H1 (cell line): ENCODE measurements around the gene SMG9. TPM values are rescaled to one million over a fixed set of nuclear protein-coding genes. Genes with fewer than 3 reads are reported as not detected.

Experiments used
- CTCF ChIA-PET: fragments of 300-600 bp; sonication (Branson Sonifier 250); formaldehyde crosslinking; loops from one replicate; lab custom pipeline; 2021; ENCODE audit not compliant: partially characterized antibody; lab: Charles Lee
- POLR2A ChIA-PET: fragments of 300-600 bp; sonication (Branson Sonifier 250); formaldehyde crosslinking; loops from one replicate; lab custom pipeline; 2021; ENCODE audit warnings: inconsistent platforms; ENCODE audit not compliant: partially characterized antibody; lab: Charles Lee
- DNase-seq, 2 experiments: peaks; one replicate each; pipeline versions ENCODE4 v3.0.0 to v3.0.0-alpha.2; 2010 to 2022; ENCODE audit warnings: low spot score in 2 of 2, low read depth in 1 of 2, mixed read lengths in 1 of 2
- FAIRE-seq: peaks from 2 replicates; lab custom pipeline; 2011; peaks lifted over from hg19 to GRCh38; lab: Jason Lieb, UNC
- H2AFZ ChIP-seq: 2 replicates; pipeline ENCODE4 v1.8.1; 2012; ENCODE audit warnings: low read length, inconsistent platforms
- H2AK5ac ChIP-seq: 2 replicates; pipeline ENCODE4 v1.6.1; 2013; ENCODE audit warnings: low read depth, low read length
- H2BK120ac ChIP-seq: replicated peaks from 2 replicates; pipeline ENCODE3; 2013; ENCODE audit warnings: low read depth, low read length, inconsistent platforms
- H2BK12ac ChIP-seq: 2 replicates; pipeline ENCODE4 v1.6.1; 2013; ENCODE audit warnings: low read depth, low read length
- H2BK15ac ChIP-seq: 2 replicates; pipeline ENCODE4 v1.6.1; 2013; ENCODE audit warnings: low read length
- H2BK20ac ChIP-seq: 2 replicates; pipeline ENCODE4 v1.6.1; 2013; ENCODE audit warnings: low read length
- H2BK5ac ChIP-seq: 2 replicates; pipeline ENCODE4 v1.6.1; 2013; ENCODE audit warnings: low read depth, low read length
- H3K14ac ChIP-seq: 2 replicates; pipeline ENCODE4 v1.6.1; 2013; ENCODE audit warnings: inconsistent platforms; ENCODE audit not compliant: insufficient read length
- H3K18ac ChIP-seq: 2 replicates; pipeline ENCODE4 v1.6.1; 2013; ENCODE audit warnings: low read length; ENCODE audit errors: extremely low read depth
- H3K23ac ChIP-seq: 2 replicates; pipeline ENCODE4 v1.6.1; 2013; ENCODE audit warnings: inconsistent platforms; ENCODE audit not compliant: insufficient read length
- H3K23me2 ChIP-seq: 2 replicates; pipeline ENCODE4 v1.6.1; 2013; ENCODE audit warnings: low read depth, low read length
- H3K27ac ChIP-seq: 2 replicates; pipeline ENCODE4 v1.6.1; 2011; ENCODE audit warnings: low read depth, low read length, inconsistent platforms
- H3K27me3 ChIP-seq, 4 experiments: replicated peaks in 1 of 4; 1 replicate in 1 of 4; 2 replicates in 3 of 4; pipeline versions ENCODE4 v1.6.1 to v1.8.1; 2011 to 2013; ENCODE audit warnings: low read length in 3 of 4, mild to moderate bottlenecking in 3 of 4, inconsistent platforms in 2 of 4, mixed read lengths in 2 of 4, moderate library complexity in 1 of 4; ENCODE audit not compliant: control insufficient read depth in 3 of 4, insufficient read depth in 3 of 4; ENCODE audit errors: extremely low read depth in 1 of 4
- H3K36me3 ChIP-seq, 4 experiments: 2 replicates each; pipeline versions ENCODE4 v1.6.1 to v1.8.1; 2011 to 2013; ENCODE audit warnings: mild to moderate bottlenecking in 4 of 4, low read length in 3 of 4, moderate library complexity in 2 of 4, control low read depth in 1 of 4, inconsistent platforms in 1 of 4; ENCODE audit not compliant: insufficient read depth in 4 of 4, control insufficient read depth in 2 of 4
- H3K4ac ChIP-seq: replicated peaks from 2 replicates; pipeline ENCODE3; 2013; ENCODE audit warnings: low read length, low read depth, mixed read lengths, inconsistent platforms; ENCODE audit not compliant: insufficient read length
- H3K4me1 ChIP-seq, 4 experiments: replicated peaks in 1 of 4; 1 replicate in 1 of 4; 2 replicates in 3 of 4; pipeline versions ENCODE4 v1.6.1 to v1.8.1; 2011 to 2013; ENCODE audit warnings: low read length in 3 of 4, inconsistent platforms in 2 of 4, mixed read lengths in 1 of 4; ENCODE audit not compliant: insufficient read depth in 4 of 4, control insufficient read depth in 3 of 4
- H3K4me2 ChIP-seq, 2 experiments: 2 replicates each; pipeline versions ENCODE4 v1.6.1 to v1.8.1; 2011 to 2013; ENCODE audit warnings: low read depth in 2 of 2, low read length in 2 of 2, control low read depth in 1 of 2, inconsistent platforms in 1 of 2, mild to moderate bottlenecking in 1 of 2; ENCODE audit not compliant: insufficient read depth in 1 of 2
- H3K4me3 ChIP-seq, 4 experiments: fragments of 200-600, 300-600 bp in 1 of 4; sonication (generic), shearing (Covaris generic), sonication (Bioruptor Twin) in 1 of 4; 2 replicates each; pipeline versions ENCODE4 v1.5.1 to v1.8.1; 2011 to 2016; ENCODE audit warnings: low read length in 4 of 4, low read depth in 3 of 4, control low read depth in 2 of 4, inconsistent platforms in 2 of 4, mild to moderate bottlenecking in 2 of 4, mixed read lengths in 1 of 4, moderate library complexity in 1 of 4; ENCODE audit not compliant: insufficient read depth in 2 of 4; ENCODE audit errors: extremely low read depth in 1 of 4
- H3K56ac ChIP-seq: replicated peaks from 2 replicates; pipeline ENCODE3; 2013; ENCODE audit warnings: low read depth, mild to moderate bottlenecking, mixed read lengths, low read length, inconsistent platforms; ENCODE audit not compliant: insufficient read length
- H3K79me1 ChIP-seq: 2 replicates; pipeline ENCODE4 v1.6.1; 2013; ENCODE audit warnings: low read depth, low read length, control low read depth
- H3K79me2 ChIP-seq, 2 experiments: 2 replicates each; pipeline versions ENCODE4 v1.6.1 to v1.8.1; 2012 to 2013; ENCODE audit warnings: low read length in 2 of 2, mild to moderate bottlenecking in 2 of 2, inconsistent platforms in 1 of 2; ENCODE audit not compliant: insufficient read depth in 2 of 2, control insufficient read depth in 1 of 2
- H3K9ac ChIP-seq, 4 experiments: replicated peaks in 1 of 4; 1 replicate in 1 of 4; 2 replicates in 3 of 4; pipeline versions ENCODE4 v1.6.1 to v1.8.1; 2011 to 2013; ENCODE audit warnings: low read depth in 3 of 4, low read length in 3 of 4, control low read depth in 2 of 4, mild to moderate bottlenecking in 2 of 4, moderate library complexity in 2 of 4, inconsistent platforms in 1 of 4; ENCODE audit errors: extremely low read depth in 1 of 4
- H3K9me3 ChIP-seq, 2 experiments: 2 replicates each; pipeline versions ENCODE4 v1.6.1 to v1.8.1; 2012 to 2013; ENCODE audit warnings: mild to moderate bottlenecking in 2 of 2, moderate library complexity in 2 of 2, control low read depth in 1 of 2, inconsistent platforms in 1 of 2, low read depth in 1 of 2, low read length in 1 of 2, mixed read lengths in 1 of 2; ENCODE audit not compliant: insufficient read depth in 2 of 2
- H4K20me1 ChIP-seq, 2 experiments: replicated peaks in 1 of 2; 2 replicates each; pipeline versions ENCODE3 to v1.8.1; 2011 to 2013; ENCODE audit warnings: inconsistent platforms in 2 of 2, low read length in 2 of 2, mild to moderate bottlenecking in 1 of 2; ENCODE audit not compliant: insufficient read depth in 2 of 2, control insufficient read depth in 1 of 2
- H4K5ac ChIP-seq: 2 replicates; pipeline ENCODE4 v1.6.1; 2013; ENCODE audit warnings: low read length, low read depth, mixed read lengths, inconsistent platforms; ENCODE audit not compliant: insufficient read length
- H4K8ac ChIP-seq: 2 replicates; pipeline ENCODE4 v1.8.0; 2013; ENCODE audit warnings: mild to moderate bottlenecking, moderate library complexity, low read length, inconsistent platforms; ENCODE audit not compliant: insufficient read depth; ENCODE audit errors: extremely low read depth
- H4K91ac ChIP-seq: replicated peaks from 2 replicates; pipeline ENCODE3; 2013; ENCODE audit warnings: low read length, mixed read lengths, inconsistent platforms; ENCODE audit not compliant: insufficient read length
- CREB1 ChIP-seq: IDR thresholded peaks from 2 replicates; pipeline ENCODE4 v1.6.1; 2012; ENCODE audit warnings: inconsistent platforms
- CTBP2 ChIP-seq: IDR thresholded peaks from 2 replicates; pipeline ENCODE4 v1.7.0; 2011; ENCODE audit warnings: borderline replicate concordance, mild to moderate bottlenecking, moderate library complexity, mixed read lengths, low read length; ENCODE audit not compliant: insufficient read depth, insufficient read length
- EGR1 ChIP-seq: IDR thresholded peaks from 2 replicates; pipeline ENCODE4 v1.6.1; 2011; ENCODE audit warnings: low read depth, low read length, borderline replicate concordance
- NANOG ChIP-seq: IDR thresholded peaks from 2 replicates; pipeline ENCODE4 v1.6.1; 2011; ENCODE audit warnings: low read length, low read depth, mild to moderate bottlenecking, inconsistent platforms; ENCODE audit not compliant: insufficient read depth, poor library complexity, severe bottlenecking
- SUZ12 ChIP-seq: fragments of 200-600 bp; sonication (generic); IDR thresholded peaks from 2 replicates; pipeline ENCODE4 v1.6.1; 2012; ENCODE audit warnings: mild to moderate bottlenecking, inconsistent platforms, low read length, moderate library complexity, mixed read lengths
- WGBS, 2 experiments: shearing (Covaris generic) in 1 of 2; methylation state at CpG; one replicate each; pipeline versions ENCODE4 v1.1.6 to v1.1.7; 2013 to 2015; ENCODE audit warnings: low lambda C conversion rate in 2 of 2, mixed read lengths in 2 of 2, inconsistent platforms in 1 of 2, low coverage in 1 of 2, missing lambda C conversion rate in 1 of 2; ENCODE audit not compliant: insufficient replicate concordance in 2 of 2, insufficient coverage in 1 of 2, insufficient read length in 1 of 2; ENCODE audit errors: extremely low coverage in 1 of 2, missing lambda C conversion rate in 1 of 2; 5-methylcytosine and 5-hydroxymethylcytosine counted together
- polyA plus RNA-seq, 7 experiments: library from polyadenylated mRNA; depleted of rRNA in 3 of 7; stranded (reverse) in 5 of 7; unstranded in 2 of 7; fragments of >200 nt in 5 of 7; fragments of 200-250 nt in 2 of 7; gene quantifications; 1 replicate in 5 of 7; 2 replicates in 1 of 7; 4 replicates in 1 of 7; pipeline versions ENCODE4 v1.2.1 to v1.2.3, GENCODE V29; 2011 to 2013; ENCODE audit warnings: missing spikeins in 2 of 7, mixed read lengths in 2 of 7
- total RNA-seq: library from RNA; stranded (reverse); fragmentation: NEBNext Ultra II Directional; extraction: Animal tissue kit (Norgen Biotek cat#: 25700); gene quantifications from 2 replicates; pipeline ENCODE4 v1.2.1, GENCODE V29; 2021

SMG9 gene
- total and polyA plus RNA-seq, 2 of the 8 experiments (the other 6 are each of a cell fraction or from before 2014, with no cell fraction given), result 20.4 to 28.7 TPM

DNA sequence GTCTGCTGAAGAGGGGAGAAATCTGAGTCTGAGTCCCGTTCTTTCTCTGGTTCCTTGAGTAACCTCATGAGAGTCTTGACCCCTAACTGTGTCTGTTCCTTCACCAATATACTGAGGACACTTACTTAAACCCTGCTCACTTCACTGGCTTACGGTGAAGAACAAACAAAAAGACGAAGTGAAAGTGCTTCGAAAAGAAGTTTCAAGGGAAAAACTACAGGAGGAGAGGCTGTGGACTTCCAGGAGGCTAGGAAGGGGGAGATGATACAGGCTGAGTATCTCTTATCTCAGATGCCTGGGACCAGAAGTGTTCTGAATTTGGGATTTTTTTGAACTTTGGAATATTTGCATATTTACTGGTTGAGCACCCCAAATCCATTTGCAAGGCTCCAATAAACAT lies 6.1 kb downstream of the SMG9 start:
- CTCF ChIA-PET, result interaction anchor here (30.4 kb wide), 1 partner anchor 31 kb away, joined by 703 read pairs; the partner anchor contains the start of gene KCNN4
- H2AK5ac ChIP-seq, result no peak overlapping the region
- H3K4me1 ChIP-seq, result no peaks in the 10 kb centered on the region
- no peak overlapping the region for H3K4me2 ChIP-seq
- H2BK15ac ChIP-seq, result no peak overlapping the region
- H4K5ac ChIP-seq, result no peak overlapping the region
- H3K23me2 ChIP-seq, result no peaks in the 10 kb centered on the region; the same call in 1 of the 2 replicates
- H2BK5ac ChIP-seq, result no peak overlapping the region
- DNase-seq (no peak), FAIRE-seq (no peak)
- H3K79me1 ChIP-seq, result peaks cover 3% of the 10 kb centered on the region; the same call in 1 of the 2 replicates
- no peaks in the 10 kb centered on the region for H3K27me3 ChIP-seq
- H4K8ac ChIP-seq, result no peak overlapping the region
- H2BK20ac ChIP-seq, result no peak overlapping the region
- H3K36me3 ChIP-seq, result peaks cover 18 to 42% (median 32%) of the 10 kb centered on the region in 4 experiments
- H4K20me1 ChIP-seq, result no peaks in the 10 kb centered on the region
- H3K18ac ChIP-seq, result no peak overlapping the region
- no peak overlapping the region for H4K91ac ChIP-seq
- H3K4me3 ChIP-seq, result no peak overlapping the region
- POLR2A ChIA-PET, result no interaction called here
- WGBS, 2 experiments, result 89% methylated on average over 4 of the region's 4 CpGs; no CpG with 5 or more reads in 1 of the 2 experiments
- no peak overlapping the region for H2AFZ ChIP-seq
- H3K56ac ChIP-seq, result no peak overlapping the region
- H3K9ac ChIP-seq, result no peak overlapping the region
- no peak overlapping the region for H2BK120ac ChIP-seq
- no peak overlapping the region for H3K4ac ChIP-seq
- H3K14ac ChIP-seq, result no peak overlapping the region
- no peak overlapping the region for H2BK12ac ChIP-seq
- H3K23ac ChIP-seq, result no peak overlapping the region
- H3K79me2 ChIP-seq, result peaks cover 0 to 13% of the 10 kb centered on the region in 2 experiments; a peak in 1 of 4 replicates
- H3K27ac ChIP-seq, result no peak overlapping the region
- H3K9me3 ChIP-seq, result no peaks in the 10 kb centered on the region
- TF ChIP-seq EGR1 (no peak), CREB1 (no peak), NANOG (no peak), SUZ12 (no peak), CTBP2 (no peak)
